A673 (cell line): ENCODE measurements around the gene EYA3. TPM values are rescaled to one million over a fixed set of nuclear protein-coding genes. Genes with fewer than 3 reads are reported as not detected.

ENCODE experiments used
- BruUV-seq: library from RNA; stranded (reverse); fragments of 400-500 nt; replicated peaks from 2 replicates; lab custom pipeline; 2021; lab: Mats Ljungman, UMichigan
- CTCF ChIA-PET: fragments of 300-600 bp; sonication (Branson Sonifier 250); formaldehyde crosslinking; loops from one replicate; lab custom pipeline; 2022; ENCODE audit warnings: antibody characterized with exemption; lab: Charles Lee
- POLR2A ChIA-PET: fragments of 300-600 bp; sonication (Branson Sonifier 250); formaldehyde crosslinking; loops from one replicate; lab custom pipeline; 2022; ENCODE audit warnings: antibody characterized with exemption; ENCODE audit not compliant: low non-redundant PET; lab: Charles Lee
- DNase-seq: peaks from one replicate; pipeline ENCODE4 v3.0.0-alpha.2; 2015; ENCODE audit warnings: low spot score
- H3K27ac ChIP-seq: fragments of 200-600 bp; sonication (generic); 2 replicates; pipeline ENCODE4 v1.5.1; 2016; ENCODE audit warnings: mixed run types, low read depth, mild to moderate bottlenecking, mixed read lengths, antibody characterized with exemption, low read length; ENCODE audit not compliant: poor library complexity, severe bottlenecking
- H3K27me3 ChIP-seq: fragments of 200-600 bp; sonication (generic); replicated peaks from 2 replicates; pipeline ENCODE4 v1.6.1; 2017; ENCODE audit warnings: mixed run types, low read depth, mild to moderate bottlenecking, mixed read lengths, antibody characterized with exemption, low read length; ENCODE audit not compliant: insufficient read depth, poor library complexity
- H3K36me3 ChIP-seq: fragments of 200-600 bp; sonication (generic); 2 replicates; pipeline ENCODE4 v1.6.1; 2016; ENCODE audit warnings: mixed run types, mild to moderate bottlenecking, mixed read lengths, antibody characterized with exemption, low read length; ENCODE audit not compliant: insufficient read depth, poor library complexity, severe bottlenecking
- H3K4me1 ChIP-seq: fragments of 200-600 bp; sonication (generic); 2 replicates; pipeline ENCODE4 v1.6.1; 2017; ENCODE audit warnings: mixed run types, mild to moderate bottlenecking, mixed read lengths, antibody characterized with exemption, low read length; ENCODE audit not compliant: insufficient read depth, poor library complexity, severe bottlenecking
- H3K4me3 ChIP-seq: fragments of 200-600 bp; sonication (generic); 2 replicates; pipeline ENCODE4 v1.5.1; 2016; ENCODE audit warnings: low read depth, mixed run types, mild to moderate bottlenecking, mixed read lengths, low read length; ENCODE audit not compliant: poor library complexity, severe bottlenecking
- H3K9me3 ChIP-seq: fragments of 200-600 bp; sonication (generic); 2 replicates; pipeline ENCODE4 v1.6.1; 2016; ENCODE audit warnings: mixed run types, low read depth, mild to moderate bottlenecking, mixed read lengths, antibody characterized with exemption, low read length; ENCODE audit not compliant: poor library complexity, severe bottlenecking
- EZH2 ChIP-seq: fragments of 200-600 bp; sonication (generic); IDR thresholded peaks from 2 replicates; pipeline ENCODE4 v1.6.1; 2017; ENCODE audit warnings: borderline replicate concordance, low read depth, mild to moderate bottlenecking, mixed read lengths, antibody characterized with exemption, low read length; ENCODE audit not compliant: poor library complexity, severe bottlenecking
- intact Hi-C: fragments of 100-400 bp; cut with micrococcal nuclease; formaldehyde crosslinking; loops from one replicate; pipeline ENCODE4 v1.10.0; 2022; ENCODE audit not compliant: unreplicated experiment
- total RNA-seq: library from RNA; stranded (reverse); gene quantifications from 2 replicates; pipeline ENCODE4 v1.2.3, GENCODE V29; 2021
- TF ChIP-seq, protein P1 (sequence below): fragments of 300-800, 200-600 bp; sonication (generic); conservative IDR thresholded peaks from 2 replicates; pipeline ENCODE4 v1.5.1; 2017; ENCODE audit warnings: low read depth, mild to moderate bottlenecking, antibody characterized with exemption, low read length, moderate library complexity, mixed read lengths

Gene EYA3
- total RNA-seq, 1 experiment from 2014 or later, result 33.4 TPM

GRCh38 chr1:27967884-27968466, 120.4 kb downstream of the EYA3 start:
- ChIA-PET CTCF (interaction anchor here (0.5 kb wide), 1 partner anchor 301 kb away, joined by 3 read pairs; no protein-coding TSS in a partner anchor), POLR2A (no interaction called here)
- no peak overlapping the region for H3K27ac ChIP-seq
- H3K4me1 ChIP-seq, result no peaks in the 10 kb centered on the region
- no peak overlapping the region for H3K4me3 ChIP-seq
- H3K9me3 ChIP-seq, result no peaks in the 10 kb centered on the region
- BruUV-seq, result no TSS peak
- no peak for TF ChIP-seq EZH2
- TF ChIP-seq, protein P1, sequence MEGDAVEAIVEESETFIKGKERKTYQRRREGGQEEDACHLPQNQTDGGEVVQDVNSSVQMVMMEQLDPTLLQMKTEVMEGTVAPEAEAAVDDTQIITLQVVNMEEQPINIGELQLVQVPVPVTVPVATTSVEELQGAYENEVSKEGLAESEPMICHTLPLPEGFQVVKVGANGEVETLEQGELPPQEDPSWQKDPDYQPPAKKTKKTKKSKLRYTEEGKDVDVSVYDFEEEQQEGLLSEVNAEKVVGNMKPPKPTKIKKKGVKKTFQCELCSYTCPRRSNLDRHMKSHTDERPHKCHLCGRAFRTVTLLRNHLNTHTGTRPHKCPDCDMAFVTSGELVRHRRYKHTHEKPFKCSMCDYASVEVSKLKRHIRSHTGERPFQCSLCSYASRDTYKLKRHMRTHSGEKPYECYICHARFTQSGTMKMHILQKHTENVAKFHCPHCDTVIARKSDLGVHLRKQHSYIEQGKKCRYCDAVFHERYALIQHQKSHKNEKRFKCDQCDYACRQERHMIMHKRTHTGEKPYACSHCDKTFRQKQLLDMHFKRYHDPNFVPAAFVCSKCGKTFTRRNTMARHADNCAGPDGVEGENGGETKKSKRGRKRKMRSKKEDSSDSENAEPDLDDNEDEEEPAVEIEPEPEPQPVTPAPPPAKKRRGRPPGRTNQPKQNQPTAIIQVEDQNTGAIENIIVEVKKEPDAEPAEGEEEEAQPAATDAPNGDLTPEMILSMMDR, result no peak
- intact Hi-C loops, result no loop called here
- no peaks in the 10 kb centered on the region for H3K27me3 ChIP-seq
- H3K36me3 ChIP-seq, result peaks cover 3% of the 10 kb centered on the region
- DNase-seq, result no peak

DNA sequence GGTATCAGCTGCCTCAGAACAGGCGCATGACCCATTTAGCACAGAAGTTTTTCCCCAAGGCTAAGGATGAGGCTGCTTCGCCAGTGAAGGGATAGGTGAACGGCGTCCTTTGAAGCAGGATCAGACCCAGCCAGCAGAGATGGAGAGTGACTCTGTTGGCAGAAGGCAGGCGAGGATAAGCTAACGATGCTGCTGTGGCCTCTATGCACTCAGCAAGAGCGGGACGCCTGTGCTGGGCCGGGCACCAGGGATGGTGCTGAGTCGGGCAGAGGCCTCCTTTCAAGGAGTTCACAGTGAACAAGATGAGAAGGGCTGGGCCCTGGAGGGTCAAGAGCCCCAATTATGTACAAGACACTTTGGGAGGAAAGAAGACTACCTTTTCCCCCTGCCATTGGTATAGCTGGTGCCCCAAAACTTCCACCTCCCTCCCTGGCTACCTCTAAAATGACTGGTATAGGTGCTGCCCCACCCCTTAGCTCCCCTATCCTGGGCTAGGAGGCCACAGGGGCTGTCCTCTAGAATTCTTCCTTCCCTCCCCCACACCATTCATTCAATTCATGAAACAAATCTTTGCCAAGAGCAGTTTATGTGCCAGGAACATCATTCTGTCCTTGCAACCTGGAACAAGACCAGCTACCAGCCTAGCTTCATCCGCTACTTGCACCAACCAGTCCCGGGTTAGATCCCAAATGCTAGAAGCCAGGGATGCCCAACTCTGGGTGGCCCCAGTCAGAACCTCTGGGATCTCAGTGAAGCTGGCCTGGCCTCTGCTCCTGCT, 121.1 kb downstream of the EYA3 start:
- intact Hi-C loops, result no loop called here
- H3K9me3 ChIP-seq, result no peaks in the 10 kb centered on the region
- H3K27me3 ChIP-seq, result no peaks in the 10 kb centered on the region
- no peak overlapping the region for H3K27ac ChIP-seq
- H3K36me3 ChIP-seq, result peaks cover 3% of the 10 kb centered on the region
- no peak for DNase-seq
- no peak for TF ChIP-seq EZH2
- TF ChIP-seq, protein P1, result no peak
- no TSS peak for BruUV-seq
- no peaks in the 10 kb centered on the region for H3K4me1 ChIP-seq
- H3K4me3 ChIP-seq, result no peak overlapping the region
- ChIA-PET POLR2A (no interaction called here), CTCF (interaction anchor here (0.5 kb wide), 1 partner anchor 300 kb away, joined by 3 read pairs; no protein-coding TSS in a partner anchor)

DNA sequence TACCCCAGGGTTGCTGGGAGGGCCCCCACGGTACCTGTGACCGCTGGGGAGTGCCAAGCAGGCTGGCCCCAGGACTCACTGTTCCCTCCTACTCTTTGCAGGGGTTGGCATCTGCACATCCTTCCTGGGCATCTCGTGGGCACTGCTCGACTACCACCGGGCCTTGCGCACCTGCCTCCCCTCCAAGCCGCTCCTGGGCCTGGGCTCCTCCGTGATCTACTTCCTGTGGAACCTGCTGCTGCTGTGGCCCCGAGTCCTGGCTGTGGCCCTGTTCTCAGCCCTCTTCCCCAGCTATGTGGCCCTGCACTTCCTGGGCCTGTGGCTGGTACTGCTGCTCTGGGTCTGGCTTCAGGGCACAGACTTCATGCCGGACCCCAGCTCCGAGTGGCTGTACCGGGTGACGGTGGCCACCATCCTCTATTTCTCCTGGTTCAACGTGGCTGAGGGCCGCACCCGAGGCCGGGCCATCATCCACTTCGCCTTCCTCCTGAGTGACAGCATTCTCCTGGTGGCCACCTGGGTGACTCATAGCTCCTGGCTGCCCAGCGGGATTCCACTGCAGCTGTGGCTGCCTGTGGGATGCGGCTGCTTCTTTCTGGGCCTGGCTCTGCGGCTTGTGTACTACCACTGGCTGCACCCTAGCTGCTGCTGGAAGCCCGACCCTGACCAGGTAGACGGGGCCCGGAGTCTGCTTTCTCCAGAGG, 121.9 kb downstream of the EYA3 start:
- POLR2A ChIA-PET, result no interaction called here

More for the DNA sequence above, 121.9 kb downstream of the EYA3 start:
- Histone ChIP-seq H3K9me3 (no peaks in the 10 kb centered on the region), H3K27ac (no peak overlapping the region), H3K4me1 (no peaks in the 10 kb centered on the region), H3K4me3 (no peak overlapping the region), H3K27me3 (no peaks in the 10 kb centered on the region), H3K36me3 (peaks cover 3% of the 10 kb centered on the region)
- no peak for TF ChIP-seq EZH2
- TF ChIP-seq, protein P1, result no peak
- CTCF ChIA-PET, result no interaction called here
- DNase-seq, result no peak
- intact Hi-C loops, result no loop called here
- no TSS peak for BruUV-seq
